GM12878 (cell line): ENCODE data around the gene C3orf20. TPM values are rescaled to one million over a fixed set of nuclear protein-coding genes. Genes with fewer than 3 reads are reported as not detected.
A peak's percentile ranks its signal among the peaks of the same experiment; 100 is the strongest.

ENCODE experiments used
- ASH2L ChIP-seq: fragments of 300-600, 200-600 bp; sonication (generic); IDR thresholded peaks from 2 replicates; pipeline ENCODE4 v1.6.1; 2017; ENCODE audit warnings: low read depth, mild to moderate bottlenecking, borderline replicate concordance
- CREM ChIP-seq: IDR thresholded peaks from 2 replicates; pipeline ENCODE4 v1.6.1; 2014; ENCODE audit warnings: antibody characterized with exemption, low read depth
- FOXM1 ChIP-seq: IDR thresholded peaks from 2 replicates; pipeline ENCODE4 v1.6.1; 2012; ENCODE audit warnings: low read depth, mild to moderate bottlenecking, inconsistent platforms, low read length, moderate library complexity
- IKZF2 ChIP-seq, 2 experiments: fragments of 450-650 bp; IDR thresholded peaks; 2 replicates each; pipeline ENCODE4 v1.6.1; 2017; ENCODE audit warnings: mild to moderate bottlenecking in 2 of 2, moderate library complexity in 2 of 2
- MEF2A ChIP-seq: IDR thresholded peaks from 2 replicates; pipeline ENCODE4 v1.6.1; 2011; ENCODE audit warnings: low read depth, mild to moderate bottlenecking, low read length, moderate library complexity; ENCODE audit not compliant: insufficient read depth
- MEF2B ChIP-seq: fragments of 450-650 bp; IDR thresholded peaks from 2 replicates; pipeline ENCODE4 v1.6.1; 2018; ENCODE audit warnings: mild to moderate bottlenecking, moderate library complexity; ENCODE audit not compliant: partially characterized antibody, poor library complexity, severe bottlenecking
- NFIC ChIP-seq: IDR thresholded peaks from 2 replicates; pipeline ENCODE4 v1.6.1; 2012; ENCODE audit warnings: low read depth, mild to moderate bottlenecking, inconsistent platforms, low read length, moderate library complexity
- RAD51 ChIP-seq: fragments of 450-650 bp; IDR thresholded peaks from 2 replicates; pipeline ENCODE4 v1.6.1; 2016; ENCODE audit warnings: moderate library complexity, mild to moderate bottlenecking, inconsistent platforms
- polyA plus RNA-seq, 11 experiments: library from polyadenylated mRNA; depleted of rRNA in 4 of 11; unstranded in 6 of 11; stranded (reverse) in 5 of 11; fragments of >200 nt; fragmentation: Nextera tagmentation in 4 of 11; fragmentation: Illumina TruSeq in 1 of 11; extraction: Ambion mirVana in 4 of 11; extraction: Trizol in 1 of 11; gene quantifications; 1 replicate in 1 of 11; 2 replicates in 10 of 11; pipeline versions ENCODE4 v1.2.1 to v1.2.3, GENCODE V29; 2011 to 2016; ENCODE audit warnings: inconsistent platforms in 2 of 11, missing spikeins in 2 of 11, low read depth in 1 of 11
- total RNA-seq, 4 experiments: library from RNA; depleted of rRNA in 3 of 4; stranded (reverse); fragments of >200 nt in 3 of 4; fragmentation: Illumina TruSeq in 1 of 4; extraction: Trizol in 1 of 4; gene quantifications; 2 replicates each; pipeline versions ENCODE4 v1.2.1 to v1.2.3, GENCODE V29; 2013 to 2021
- TF ChIP-seq, protein P1 (sequence below): fragments of 150-350 bp; IDR thresholded peaks from 2 replicates; pipeline ENCODE4 v1.6.1; 2014; ENCODE audit warnings: mild to moderate bottlenecking, low read depth, low read length
- TF ChIP-seq, protein P2 (sequence below): IDR thresholded peaks from 2 replicates; pipeline ENCODE4 v1.6.1; 2012; ENCODE audit warnings: low read length, inconsistent platforms
- TF ChIP-seq, protein P3 (sequence below): fragments of 450-650 bp; IDR thresholded peaks from 2 replicates; pipeline ENCODE4 v1.6.1; 2017; ENCODE audit warnings: low read depth, mild to moderate bottlenecking, moderate library complexity

Gene C3orf20
- total and polyA plus RNA-seq, 10 of the 15 experiments (the other 5 are each of a cell fraction or from before 2014, with no cell fraction given): 0.05 to 2.9 (median 1.0) TPM

DNA sequence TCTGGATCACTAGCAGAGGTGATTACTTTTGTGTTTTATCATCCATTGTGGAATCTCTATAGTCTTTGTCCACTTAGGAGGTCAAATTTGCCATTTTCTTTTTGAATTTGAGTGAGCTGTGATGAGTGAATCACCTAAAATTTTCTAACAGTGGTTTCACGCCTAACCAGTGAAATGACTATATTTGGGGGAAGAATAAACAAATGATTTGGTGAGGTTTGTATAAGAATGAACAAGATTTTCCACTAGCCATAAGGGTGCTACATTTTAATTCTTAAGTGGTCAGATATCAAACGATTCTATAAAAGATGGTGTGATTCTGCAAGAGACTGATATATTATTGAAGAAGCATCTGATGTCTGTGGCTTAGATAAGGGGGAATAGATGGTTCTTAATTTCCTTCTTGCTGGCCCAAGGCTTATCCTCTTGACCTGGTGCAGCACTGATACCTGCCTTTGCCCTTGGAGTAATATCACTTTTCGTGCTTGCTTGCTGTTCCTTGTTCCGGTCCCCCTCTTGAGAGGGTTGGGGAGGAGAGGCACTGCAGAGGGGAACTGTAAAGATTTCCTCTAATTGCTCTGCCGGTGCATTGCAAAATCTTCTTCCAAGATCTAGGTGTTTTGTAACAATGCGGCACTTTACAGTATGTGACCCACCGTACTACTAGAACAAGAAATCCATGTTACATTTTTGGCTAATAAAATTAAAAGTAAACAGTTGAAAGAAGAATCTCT, 14.5 kb downstream of the C3orf20 start (continued):
- TF ChIP-seq MEF2B (peak; percentile 74), RAD51 (peak; percentile 20; the same call in 1 of the 2 replicates), MEF2A (peak; percentile 48; the same call in 1 of the 2 replicates), NFIC (peak; percentile 85), FOXM1 (peak; percentile 68; the same call in 1 of the 2 replicates), ASH2L (no peak), IKZF2 (IDR thresholded peaks at IDR 0.05) (peak; percentile 31 to 55; a peak in 3 of 4 replicates), CREM (peak; percentile 58)
- TF ChIP-seq, protein P1, sequence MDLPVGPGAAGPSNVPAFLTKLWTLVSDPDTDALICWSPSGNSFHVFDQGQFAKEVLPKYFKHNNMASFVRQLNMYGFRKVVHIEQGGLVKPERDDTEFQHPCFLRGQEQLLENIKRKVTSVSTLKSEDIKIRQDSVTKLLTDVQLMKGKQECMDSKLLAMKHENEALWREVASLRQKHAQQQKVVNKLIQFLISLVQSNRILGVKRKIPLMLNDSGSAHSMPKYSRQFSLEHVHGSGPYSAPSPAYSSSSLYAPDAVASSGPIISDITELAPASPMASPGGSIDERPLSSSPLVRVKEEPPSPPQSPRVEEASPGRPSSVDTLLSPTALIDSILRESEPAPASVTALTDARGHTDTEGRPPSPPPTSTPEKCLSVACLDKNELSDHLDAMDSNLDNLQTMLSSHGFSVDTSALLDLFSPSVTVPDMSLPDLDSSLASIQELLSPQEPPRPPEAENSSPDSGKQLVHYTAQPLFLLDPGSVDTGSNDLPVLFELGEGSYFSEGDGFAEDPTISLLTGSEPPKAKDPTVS: no peak
- TF ChIP-seq, protein P2, sequence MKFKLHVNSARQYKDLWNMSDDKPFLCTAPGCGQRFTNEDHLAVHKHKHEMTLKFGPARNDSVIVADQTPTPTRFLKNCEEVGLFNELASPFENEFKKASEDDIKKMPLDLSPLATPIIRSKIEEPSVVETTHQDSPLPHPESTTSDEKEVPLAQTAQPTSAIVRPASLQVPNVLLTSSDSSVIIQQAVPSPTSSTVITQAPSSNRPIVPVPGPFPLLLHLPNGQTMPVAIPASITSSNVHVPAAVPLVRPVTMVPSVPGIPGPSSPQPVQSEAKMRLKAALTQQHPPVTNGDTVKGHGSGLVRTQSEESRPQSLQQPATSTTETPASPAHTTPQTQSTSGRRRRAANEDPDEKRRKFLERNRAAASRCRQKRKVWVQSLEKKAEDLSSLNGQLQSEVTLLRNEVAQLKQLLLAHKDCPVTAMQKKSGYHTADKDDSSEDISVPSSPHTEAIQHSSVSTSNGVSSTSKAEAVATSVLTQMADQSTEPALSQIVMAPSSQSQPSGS: peak; percentile 47; the same call in 1 of the 2 replicates
- TF ChIP-seq, protein P3, sequence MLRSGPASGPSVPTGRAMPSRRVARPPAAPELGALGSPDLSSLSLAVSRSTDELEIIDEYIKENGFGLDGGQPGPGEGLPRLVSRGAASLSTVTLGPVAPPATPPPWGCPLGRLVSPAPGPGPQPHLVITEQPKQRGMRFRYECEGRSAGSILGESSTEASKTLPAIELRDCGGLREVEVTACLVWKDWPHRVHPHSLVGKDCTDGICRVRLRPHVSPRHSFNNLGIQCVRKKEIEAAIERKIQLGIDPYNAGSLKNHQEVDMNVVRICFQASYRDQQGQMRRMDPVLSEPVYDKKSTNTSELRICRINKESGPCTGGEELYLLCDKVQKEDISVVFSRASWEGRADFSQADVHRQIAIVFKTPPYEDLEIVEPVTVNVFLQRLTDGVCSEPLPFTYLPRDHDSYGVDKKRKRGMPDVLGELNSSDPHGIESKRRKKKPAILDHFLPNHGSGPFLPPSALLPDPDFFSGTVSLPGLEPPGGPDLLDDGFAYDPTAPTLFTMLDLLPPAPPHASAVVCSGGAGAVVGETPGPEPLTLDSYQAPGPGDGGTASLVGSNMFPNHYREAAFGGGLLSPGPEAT: peak; percentile 65; the same call in 1 of the 2 replicates
- TF ChIP-seq, all 136 proteins: peak for 30
